HEK293 (cell line): Measurements from ENCODE around the gene HECTD2.

ENCODE experiments used
- REST ChIP-seq: fragments of 450-650 bp; formaldehyde crosslinking; IDR thresholded peaks from 2 replicates; pipeline ENCODE4 v1.5.1; 2016; ENCODE audit warnings: missing biosample characterization, missing genetic modification characterization
- YY1 ChIP-seq: fragments of 450-650 bp; formaldehyde crosslinking; IDR thresholded peaks from 2 replicates; pipeline ENCODE4 v1.5.1; 2018; ENCODE audit warnings: missing biosample characterization, missing genetic modification characterization
- ZNF501 ChIP-seq: fragments of 450-650 bp; formaldehyde crosslinking; IDR thresholded peaks from 2 replicates; pipeline ENCODE4 v1.5.1; 2016; ENCODE audit warnings: missing biosample characterization, missing genetic modification characterization
- ZNF571 ChIP-seq: fragments of 450-650 bp; formaldehyde crosslinking; IDR thresholded peaks from 2 replicates; pipeline ENCODE4 v1.5.0; 2017; ENCODE audit warnings: missing biosample characterization, missing genetic modification characterization
- ZNF658 ChIP-seq: fragments of 450-650 bp; formaldehyde crosslinking; IDR thresholded peaks from 2 replicates; pipeline ENCODE4; 2016; ENCODE audit warnings: missing biosample characterization, missing genetic modification characterization
- ZNF76 ChIP-seq: fragments of 450-650 bp; formaldehyde crosslinking; IDR thresholded peaks from 2 replicates; pipeline ENCODE4; 2016; ENCODE audit warnings: low read depth, missing biosample characterization, missing genetic modification characterization, borderline replicate concordance
- TF ChIP-seq, protein P1 (sequence below): fragments of 450-650 bp; formaldehyde crosslinking; IDR thresholded peaks from 2 replicates; pipeline ENCODE4 v1.5.1; 2016; ENCODE audit warnings: missing biosample characterization, missing genetic modification characterization
- TF ChIP-seq, protein P2 (sequence below): fragments of 450-650 bp; formaldehyde crosslinking; IDR thresholded peaks from 2 replicates; pipeline ENCODE4 v1.5.1; 2016; ENCODE audit warnings: missing biosample characterization, missing genetic modification characterization

- TF ChIP-seq, protein P1, sequence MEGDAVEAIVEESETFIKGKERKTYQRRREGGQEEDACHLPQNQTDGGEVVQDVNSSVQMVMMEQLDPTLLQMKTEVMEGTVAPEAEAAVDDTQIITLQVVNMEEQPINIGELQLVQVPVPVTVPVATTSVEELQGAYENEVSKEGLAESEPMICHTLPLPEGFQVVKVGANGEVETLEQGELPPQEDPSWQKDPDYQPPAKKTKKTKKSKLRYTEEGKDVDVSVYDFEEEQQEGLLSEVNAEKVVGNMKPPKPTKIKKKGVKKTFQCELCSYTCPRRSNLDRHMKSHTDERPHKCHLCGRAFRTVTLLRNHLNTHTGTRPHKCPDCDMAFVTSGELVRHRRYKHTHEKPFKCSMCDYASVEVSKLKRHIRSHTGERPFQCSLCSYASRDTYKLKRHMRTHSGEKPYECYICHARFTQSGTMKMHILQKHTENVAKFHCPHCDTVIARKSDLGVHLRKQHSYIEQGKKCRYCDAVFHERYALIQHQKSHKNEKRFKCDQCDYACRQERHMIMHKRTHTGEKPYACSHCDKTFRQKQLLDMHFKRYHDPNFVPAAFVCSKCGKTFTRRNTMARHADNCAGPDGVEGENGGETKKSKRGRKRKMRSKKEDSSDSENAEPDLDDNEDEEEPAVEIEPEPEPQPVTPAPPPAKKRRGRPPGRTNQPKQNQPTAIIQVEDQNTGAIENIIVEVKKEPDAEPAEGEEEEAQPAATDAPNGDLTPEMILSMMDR (tag by site-specific recombination): no peak
- TF ChIP-seq YY1 (tag by site-specific recombination): no peak
- no peak for TF ChIP-seq ZNF658 (tag by site-specific recombination)
- TF ChIP-seq ZNF76 (tag by site-specific recombination): no peak
- no peak for TF ChIP-seq ZNF571
- no peak for TF ChIP-seq REST
- TF ChIP-seq ZNF501 (tag by site-specific recombination): no peak
- TF ChIP-seq, protein P2, sequence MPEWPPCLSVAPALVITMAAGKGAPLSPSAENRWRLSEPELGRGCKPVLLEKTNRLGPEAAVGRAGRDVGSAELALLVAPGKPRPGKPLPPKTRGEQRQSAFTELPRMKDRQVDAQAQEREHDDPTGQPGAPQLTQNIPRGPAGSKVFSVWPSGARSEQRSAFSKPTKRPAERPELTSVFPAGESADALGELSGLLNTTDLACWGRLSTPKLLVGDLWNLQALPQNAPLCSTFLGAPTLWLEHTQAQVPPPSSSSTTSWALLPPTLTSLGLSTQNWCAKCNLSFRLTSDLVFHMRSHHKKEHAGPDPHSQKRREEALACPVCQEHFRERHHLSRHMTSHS (tag by site-specific recombination): no peak
Measured at GRCh38 chr10:91539930-91540329, 129.8 kb downstream of the HECTD2 start.
